CD4-positive, alpha-beta T cell treated with Interferon alpha-2 for 1 hour (primary cell): ENCODE data around the gene ZNF785.
"Not testable (repeated sequence)": the region's sequence is repeated elsewhere in the genome, so short reads cannot be mapped to it uniquely, and the experiment has no call there.

Experiments used
- DNase-seq, 2 donors: peaks; one replicate each; pipeline ENCODE4 v3.0.0-alpha.2; 2020 to 2022

ZNF785 gene

DNA sequence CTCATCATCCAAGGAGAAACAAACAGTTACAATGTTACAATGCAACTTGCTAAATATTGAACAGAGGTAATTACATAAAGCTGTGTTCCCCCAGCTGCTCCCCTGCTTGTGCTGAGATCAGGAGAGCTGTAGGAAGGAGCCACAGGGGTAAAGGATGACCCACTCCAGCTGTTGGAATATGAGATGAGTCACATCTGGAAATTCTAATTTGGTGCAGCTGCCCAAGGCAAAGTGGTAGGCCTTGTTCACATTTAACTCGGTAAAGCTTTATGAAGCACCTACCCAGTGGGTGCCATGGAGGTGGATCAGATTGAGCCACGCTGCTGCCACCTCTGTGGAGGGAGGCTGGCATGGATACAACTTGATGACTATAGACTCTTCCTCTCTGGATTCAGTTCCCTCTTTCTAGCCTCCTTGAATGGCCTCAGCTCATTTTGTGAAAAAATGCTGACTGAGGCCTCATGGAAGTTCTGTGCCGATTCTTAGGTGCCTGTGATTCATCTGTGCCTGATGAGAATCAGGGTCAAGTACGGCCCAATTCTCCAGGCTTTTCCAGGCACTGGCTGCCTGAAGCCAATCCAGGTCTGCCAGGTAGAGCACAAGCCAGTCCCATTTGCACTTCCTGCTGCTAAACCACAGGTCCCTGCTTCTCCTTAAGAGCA lies 17.2 kb upstream of the ZNF785 start:
- no peak for DNase-seq

DNA sequence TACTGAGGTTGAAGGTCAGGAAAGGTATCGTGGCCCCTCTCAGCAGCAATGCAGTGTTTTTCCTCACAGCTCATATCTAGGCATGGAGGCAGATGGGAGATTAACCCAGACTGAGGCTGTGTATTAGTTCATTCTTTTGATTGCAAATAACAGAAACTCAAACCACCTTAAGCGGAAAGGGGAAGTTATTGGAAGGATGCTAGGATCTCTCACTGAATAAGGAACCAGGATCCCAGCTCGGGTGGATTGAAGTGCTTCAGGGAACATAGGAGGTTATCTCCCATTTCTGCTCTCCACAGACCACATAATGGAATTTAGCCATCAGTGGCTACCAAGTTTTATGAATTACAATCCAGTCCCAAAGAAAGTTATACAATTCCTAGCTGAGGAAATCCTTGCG lies 16.5 kb upstream of the ZNF785 start:
- DNase-seq, result no peak

DNA sequence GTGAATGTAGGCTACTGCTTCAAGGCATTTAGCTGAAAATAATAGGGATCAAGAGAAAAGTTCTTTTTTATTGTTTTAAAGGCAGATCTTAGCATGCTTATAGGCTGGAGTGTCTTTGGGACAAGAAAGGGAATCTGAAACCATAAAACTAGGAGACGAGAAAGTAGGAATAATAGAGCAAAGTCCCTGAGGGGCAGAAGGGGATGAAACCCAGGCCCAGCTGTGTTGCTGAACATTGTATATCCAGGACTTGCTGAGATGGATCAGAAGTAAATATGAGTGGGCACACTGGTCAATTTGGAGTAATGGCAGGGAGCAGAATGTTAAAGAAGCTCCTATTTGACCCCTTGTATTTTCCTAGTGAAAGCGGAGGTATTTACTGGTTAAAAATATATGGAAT lies 15.4 kb upstream of the ZNF785 start:
- DNase-seq, result no peak

DNA sequence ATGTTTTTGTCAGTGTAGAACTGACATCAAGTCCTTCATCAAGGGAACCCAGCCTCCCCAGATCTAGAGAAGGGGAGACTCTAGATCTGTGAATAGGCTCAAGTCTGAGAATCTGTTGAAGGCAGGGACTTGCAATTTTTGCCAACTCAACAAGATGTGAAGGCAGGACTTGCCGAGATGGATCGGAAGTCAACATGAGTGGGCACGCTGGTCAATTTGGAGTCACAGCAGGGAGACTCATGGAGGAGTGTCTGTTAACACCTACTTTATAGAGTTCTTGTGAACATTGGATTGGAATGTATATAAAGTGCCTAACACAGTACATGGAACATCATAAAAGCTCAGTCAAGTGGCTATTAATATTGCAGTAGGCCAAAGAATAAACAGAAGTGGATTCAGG lies 14.7 kb upstream of the ZNF785 start:
- no peak for DNase-seq

DNA sequence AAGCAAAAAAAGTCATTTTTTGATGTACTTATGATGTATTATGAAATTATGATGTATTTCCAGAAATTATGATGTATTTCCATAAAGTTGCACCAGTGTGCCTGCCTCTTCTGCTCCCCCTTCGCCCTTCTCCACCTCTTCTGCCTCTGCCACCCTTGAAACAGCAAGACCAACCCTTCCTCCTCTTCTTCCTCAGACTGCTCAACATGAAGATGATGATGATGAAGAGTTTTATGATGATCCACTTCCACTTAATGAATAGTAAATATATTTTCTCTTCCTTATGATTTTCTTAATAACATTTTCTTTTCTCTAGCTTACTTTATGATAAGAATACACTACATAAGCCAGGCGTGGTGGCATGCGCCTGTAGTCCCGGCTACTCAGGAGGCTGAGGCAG lies 7.4 kb upstream of the ZNF785 start:
- no peak for DNase-seq

GRCh38 chr16:30590869-30591268 lies 5.4 kb upstream of the ZNF785 start:
- DNase-seq, result not testable (repeated sequence)

DNA sequence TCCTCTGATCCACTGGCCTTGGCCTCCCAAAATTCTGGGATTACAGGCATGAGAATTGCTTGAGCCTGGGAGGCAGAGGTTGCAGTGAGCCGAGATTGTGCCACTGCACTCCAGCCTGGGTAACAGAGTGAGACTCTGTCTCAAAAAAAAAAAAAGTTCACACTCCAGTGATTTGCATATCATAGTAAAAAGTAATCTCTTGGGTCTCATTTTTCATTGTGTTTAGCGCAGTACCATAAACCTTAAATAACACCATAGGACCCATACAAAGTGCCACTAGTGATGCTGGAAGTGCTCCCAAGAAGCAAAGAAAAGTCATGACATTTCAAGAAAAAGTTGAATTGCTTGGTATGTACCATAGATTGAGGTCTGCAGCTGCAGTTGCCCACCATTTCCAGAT lies 4.1 kb upstream of the ZNF785 start:
- DNase-seq, result not testable (repeated sequence)

DNA sequence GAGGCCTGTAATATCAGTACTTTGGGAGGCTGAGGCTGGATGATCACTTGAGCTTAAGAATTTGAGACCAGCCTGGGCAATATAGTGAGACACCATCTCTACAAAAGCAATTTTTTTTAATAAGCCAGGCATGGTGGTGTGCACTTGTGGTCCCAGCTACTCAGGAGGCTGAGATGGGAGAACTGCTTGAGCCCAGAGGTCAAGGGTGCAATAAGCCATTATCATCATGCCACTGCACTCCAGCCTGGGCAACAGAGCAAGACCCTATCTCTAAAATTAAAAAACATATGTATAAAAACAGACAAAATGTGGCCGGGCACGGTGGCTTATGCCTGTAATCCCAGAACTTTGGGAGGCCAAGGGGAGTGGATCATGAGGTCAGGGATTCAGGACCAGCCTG lies 3.2 kb upstream of the ZNF785 start:
- DNase-seq, result no peak

- no peak for DNase-seq
These were observed 486 bp downstream of the ZNF785 start for GRCh38 chr16:30585022-30585399.

- no peak for DNase-seq
These were observed 2.7 kb downstream of the ZNF785 start for GRCh38 chr16:30582611-30583340.

- no peak for DNase-seq
These were observed 4.0 kb downstream of the ZNF785 start for GRCh38 chr16:30581457-30581856.

GRCh38 chr16:30574678-30575077 lies 10.8 kb downstream of the ZNF785 start:
- no peak for DNase-seq

DNA sequence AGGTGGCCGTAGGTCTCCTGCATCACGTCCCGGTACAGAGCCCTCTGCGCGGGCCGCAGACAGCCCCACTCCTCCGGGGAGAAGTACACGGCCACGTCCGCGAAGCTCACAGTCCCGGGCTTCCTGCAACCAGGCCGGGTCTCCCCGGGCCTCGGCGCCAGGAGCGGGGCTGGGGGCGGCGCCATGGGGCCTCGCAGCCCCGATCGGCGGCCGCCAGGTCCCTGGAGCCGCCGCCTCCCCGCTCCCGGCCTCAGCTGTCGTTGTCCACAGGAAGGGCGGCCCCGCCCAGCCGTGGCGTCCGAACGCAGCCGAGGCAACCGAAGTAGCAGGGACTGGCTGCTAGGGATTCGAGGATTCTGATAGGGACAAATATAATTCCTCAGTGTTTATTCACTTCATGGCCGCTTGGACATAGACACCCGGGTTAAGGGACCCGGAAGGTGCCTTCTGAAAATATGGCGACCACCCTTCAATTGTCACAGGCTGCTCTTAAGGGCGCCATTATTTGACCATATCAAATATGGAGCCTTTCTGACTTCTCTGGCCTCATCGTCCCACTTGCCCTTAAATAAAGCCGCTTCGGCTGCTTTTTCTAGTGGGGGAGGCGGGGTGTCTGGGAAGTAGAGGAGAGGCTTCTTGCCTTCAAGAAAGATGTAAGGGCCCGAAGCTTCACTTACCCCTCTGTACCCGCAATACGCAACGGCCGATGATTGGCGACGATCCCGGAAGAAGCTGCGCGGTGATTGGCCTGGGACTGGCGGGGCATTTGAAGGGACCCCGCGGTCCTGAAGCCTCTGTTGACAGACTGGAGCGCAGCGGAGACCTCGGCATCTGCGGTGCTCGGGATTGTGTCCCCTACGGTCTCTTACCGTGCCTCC lies 13.8 kb downstream of the ZNF785 start, which contains the start of gene ZNF688:
Gene ZNF688, minus strand, starts transcription at position 270 of the 878 bp plus-strand sequence. Its CDS starts 85 bp downstream, at position 185.
- peak; percentile 98 to 99 for DNase-seq

DNA sequence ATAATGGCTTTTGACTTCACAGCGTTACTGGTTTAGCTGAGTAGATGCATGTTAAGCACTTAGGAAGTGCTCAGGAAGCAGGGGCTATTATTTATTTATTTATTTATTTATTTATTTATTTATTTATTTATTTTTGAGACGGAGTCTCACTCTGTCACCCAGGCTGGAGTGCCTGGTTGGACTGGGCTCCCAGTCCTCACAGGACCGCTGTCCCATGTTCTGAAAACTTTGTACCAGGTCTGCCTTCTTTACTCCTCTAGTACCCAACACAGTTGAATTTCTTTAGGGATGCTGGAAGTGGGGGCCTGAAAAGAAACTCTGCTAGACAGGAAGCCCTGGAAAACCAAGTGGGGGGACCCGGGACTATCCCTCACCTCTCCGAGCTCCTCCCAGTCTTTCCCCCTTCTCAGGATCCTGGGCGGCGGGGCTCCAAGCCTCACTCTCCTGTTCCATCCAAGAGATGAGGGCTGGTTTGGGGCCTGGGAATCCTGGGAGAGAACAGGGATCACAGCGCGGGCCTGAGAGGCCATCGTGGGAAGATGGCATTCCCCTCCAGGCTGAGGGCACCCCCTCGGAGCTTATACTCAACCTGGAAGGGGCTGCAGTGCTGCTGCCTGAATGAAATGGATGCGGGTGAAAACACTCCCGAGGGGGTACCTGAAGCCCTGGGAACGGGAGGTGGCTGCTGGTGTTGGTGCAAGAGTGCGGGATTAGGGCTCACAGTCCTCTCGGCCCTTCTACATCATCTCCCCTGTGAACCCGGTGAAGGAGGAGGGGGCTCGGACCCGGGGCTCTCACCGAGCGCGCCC lies 14.7 kb downstream of the ZNF785 start:
- no peak for DNase-seq

GRCh38 chr16:30569746-30570635 lies 15.5 kb downstream of the ZNF785 start:
- DNase-seq, result no peak

GRCh38 chr16:30569281-30569680 lies 16.2 kb downstream of the ZNF785 start:
- DNase-seq, result no peak

DNA sequence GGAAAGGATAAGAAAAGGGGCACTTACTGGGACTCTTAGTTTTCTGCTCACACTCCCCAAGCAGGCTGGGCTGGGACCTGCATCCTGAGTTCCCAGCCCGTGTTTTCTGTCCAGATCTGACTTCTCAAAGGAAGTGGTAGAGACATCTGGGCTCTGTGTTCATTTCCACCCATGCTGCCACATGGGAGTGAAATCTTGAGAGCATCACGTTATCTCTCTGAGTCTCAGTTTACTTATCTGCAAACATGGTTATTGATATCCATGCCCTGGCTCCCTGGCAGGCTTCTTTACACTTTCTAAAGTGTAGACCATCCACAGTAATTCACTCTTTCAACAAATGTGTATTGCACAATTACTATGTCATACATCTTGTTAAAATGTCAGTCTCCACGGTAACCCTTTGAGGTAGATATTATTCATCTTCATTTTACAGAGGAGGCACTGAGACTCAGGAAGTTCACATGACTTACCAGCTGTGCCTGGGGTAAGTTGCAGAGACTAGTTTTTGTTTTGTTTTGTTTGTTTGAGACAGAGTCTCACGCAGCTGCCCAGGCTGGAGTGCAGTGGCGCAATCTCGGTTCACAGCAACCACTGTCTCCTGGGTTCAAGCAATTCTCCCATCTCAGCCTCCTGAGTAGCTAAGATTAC lies 17.4 kb downstream of the ZNF785 start:
- DNase-seq, result peak; percentile 65 to 78

- DNase-seq, result peak; percentile 56 to 61
These were observed 18.1 kb downstream of the ZNF785 start for GRCh38 chr16:30567160-30567990.

DNA sequence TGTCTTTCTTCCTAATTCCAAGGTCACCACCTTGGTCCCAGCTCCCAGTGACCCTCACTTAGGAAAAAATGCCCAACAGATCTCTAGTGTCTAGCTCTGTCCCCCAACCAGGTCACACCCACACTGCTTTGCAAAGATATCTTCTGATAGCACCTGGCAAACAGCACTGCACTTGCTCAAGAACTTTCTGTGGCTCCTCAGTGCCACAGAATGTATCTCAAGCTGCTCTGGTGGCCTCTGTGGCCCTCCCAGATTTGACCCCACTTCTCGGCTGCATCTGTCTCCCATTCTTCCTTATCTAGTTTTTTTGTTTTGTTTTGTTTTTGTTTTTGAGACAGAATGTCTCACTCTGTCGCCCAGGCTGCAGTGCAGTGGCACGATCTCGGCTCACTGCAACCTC lies 19.0 kb downstream of the ZNF785 start:
- no peak for DNase-seq

GRCh38 chr16:30565984-30566383 lies 19.5 kb downstream of the ZNF785 start:
- DNase-seq, result no peak
